Activated CD4-positive, alpha-beta T cell treated with anti-CD3 and anti-CD28 coated beads for 4 hours (primary cell): Measurements from ENCODE around the gene INSYN2B.

Source experiments
- DNase-seq, 2 donors: peaks; one replicate each; pipeline ENCODE4 v3.0.0-alpha.2; 2020

INSYN2B gene

GRCh38 chr5:169922474-169922873, 57.8 kb downstream of the INSYN2B start:
- DNase-seq: no peak

- DNase-seq: no peak
These were observed 58.3 kb downstream of the INSYN2B start for GRCh38 chr5:169921949-169922348.

- DNase-seq: no peak
These were observed 58.9 kb downstream of the INSYN2B start for GRCh38 chr5:169921384-169921783.

- DNase-seq: no peak
These were observed 59.8 kb downstream of the INSYN2B start for GRCh38 chr5:169920474-169920873.

GRCh38 chr5:169918228-169918627, 62.1 kb downstream of the INSYN2B start:
- no peak for DNase-seq

GRCh38 chr5:169917500-169917899, 62.8 kb downstream of the INSYN2B start:
- no peak for DNase-seq

- no peak for DNase-seq
These were observed 65.5 kb downstream of the INSYN2B start for GRCh38 chr5:169914766-169915165.

- DNase-seq: no peak
These were observed 66.8 kb downstream of the INSYN2B start for GRCh38 chr5:169913479-169913878.

GRCh38 chr5:169911448-169912212, 68.7 kb downstream of the INSYN2B start:
- no peak for DNase-seq

- no peak for DNase-seq
These were observed 69.9 kb downstream of the INSYN2B start for GRCh38 chr5:169910393-169910792.

GRCh38 chr5:169909945-169910344, 70.3 kb downstream of the INSYN2B start:
- no peak for DNase-seq

- no peak for DNase-seq
These were observed 71.4 kb downstream of the INSYN2B start for GRCh38 chr5:169908864-169909263.

GRCh38 chr5:169906745-169907649, 73.3 kb downstream of the INSYN2B start:
- DNase-seq: no peak

GRCh38 chr5:169905017-169905416, 75.3 kb downstream of the INSYN2B start:
- DNase-seq: no peak

GRCh38 chr5:169904508-169904907, 75.8 kb downstream of the INSYN2B start:
- DNase-seq: no peak

- DNase-seq: no peak
These were observed 76.2 kb downstream of the INSYN2B start for GRCh38 chr5:169904059-169904458.

GRCh38 chr5:169901896-169902295, 78.4 kb downstream of the INSYN2B start:
- no peak for DNase-seq

- no peak for DNase-seq
These were observed 82.8 kb downstream of the INSYN2B start for GRCh38 chr5:169897481-169897880.

GRCh38 chr5:169895926-169896325, 84.4 kb downstream of the INSYN2B start:
- no peak for DNase-seq

- DNase-seq: no peak
These were observed 86.7 kb downstream of the INSYN2B start for GRCh38 chr5:169893571-169893970.

GRCh38 chr5:169893010-169893409, 87.3 kb downstream of the INSYN2B start:
- DNase-seq: no peak

GRCh38 chr5:169889572-169889971, 90.7 kb downstream of the INSYN2B start:
- no peak for DNase-seq

GRCh38 chr5:169886677-169887076, 93.6 kb downstream of the INSYN2B start:
- no peak for DNase-seq

GRCh38 chr5:169886033-169886432, 94.3 kb downstream of the INSYN2B start:
- no peak for DNase-seq
